Activated CD4-positive, alpha-beta T cell treated with anti-CD3 and anti-CD28 coated beads, Interleukin-2, amount 50 U/mL, for 1 hour (primary cell): Measurements from ENCODE around the gene KIAA0513.

Experiments used
- DNase-seq: peaks from one replicate; pipeline ENCODE4 v3.0.0-alpha.2; 2020

KIAA0513 gene

DNA sequence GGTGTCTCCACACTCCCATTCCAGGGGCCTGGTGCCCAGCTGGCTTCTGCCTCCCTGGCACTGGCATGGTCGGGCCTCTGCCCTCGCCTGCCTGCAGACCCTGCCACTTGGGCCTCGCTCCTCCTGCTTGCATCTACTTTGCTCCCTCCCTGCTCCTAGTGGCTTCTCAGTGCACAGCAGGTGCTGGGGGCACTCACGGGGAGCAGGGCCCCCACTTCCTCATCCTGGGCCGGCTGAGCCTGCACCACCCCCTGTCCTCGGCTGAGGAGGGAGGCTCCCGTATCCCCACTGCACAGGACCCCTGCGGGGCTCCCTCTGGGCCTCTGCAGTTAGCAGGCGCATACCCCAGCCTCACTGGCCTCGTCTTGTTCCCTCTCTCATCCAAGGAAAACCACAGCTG is 49.4 kb downstream of the KIAA0513 start:
- DNase-seq = no peak

DNA sequence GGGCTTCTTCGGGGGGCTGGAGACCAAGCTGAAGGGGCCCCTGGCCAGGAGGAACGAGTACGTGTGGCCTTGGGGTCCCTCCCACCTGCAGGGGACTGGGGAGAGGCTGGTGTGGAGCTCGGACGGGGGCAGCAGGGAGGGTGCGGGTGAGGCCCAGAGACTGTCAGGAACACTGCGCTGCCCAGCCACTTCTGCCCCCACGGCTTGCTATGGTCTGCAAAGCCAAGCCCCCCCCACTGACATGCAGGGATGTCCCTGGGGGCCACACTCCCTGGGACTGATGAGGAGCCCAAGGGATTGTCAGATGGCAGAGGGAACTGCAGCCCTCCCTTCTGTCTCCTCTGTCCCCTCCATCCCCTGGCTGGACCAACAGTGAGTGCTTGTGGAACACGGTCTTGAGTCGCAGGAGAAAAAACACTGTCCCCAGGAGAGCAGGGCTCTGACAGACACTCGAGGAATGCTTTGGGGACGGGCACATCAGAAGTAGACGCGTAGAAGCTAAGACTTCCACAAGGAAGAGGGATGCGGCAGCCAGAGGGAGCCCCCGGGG is 50.1 kb downstream of the KIAA0513 start:
- DNase-seq = no peak

DNA sequence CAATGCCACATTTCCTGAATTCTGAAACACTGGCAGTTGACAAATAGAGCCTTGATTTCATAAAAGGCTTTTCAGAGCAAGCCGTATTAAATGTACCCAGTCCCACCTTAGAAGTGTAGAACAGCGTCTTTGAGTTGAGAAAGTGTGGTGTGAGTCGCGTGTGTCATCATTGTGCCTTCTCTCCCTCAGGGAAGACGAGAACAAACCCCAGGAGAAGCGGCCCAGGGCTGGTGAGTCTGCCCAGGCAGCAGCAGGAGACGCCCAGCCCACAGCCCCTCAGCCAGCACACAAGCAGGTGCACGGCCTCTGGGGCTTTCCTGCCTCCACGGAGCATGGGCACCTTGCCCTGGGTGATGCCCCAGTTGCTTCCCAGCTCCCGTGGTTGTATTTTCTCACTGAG is 50.6 kb downstream of the KIAA0513 start:
- DNase-seq = no peak

DNA sequence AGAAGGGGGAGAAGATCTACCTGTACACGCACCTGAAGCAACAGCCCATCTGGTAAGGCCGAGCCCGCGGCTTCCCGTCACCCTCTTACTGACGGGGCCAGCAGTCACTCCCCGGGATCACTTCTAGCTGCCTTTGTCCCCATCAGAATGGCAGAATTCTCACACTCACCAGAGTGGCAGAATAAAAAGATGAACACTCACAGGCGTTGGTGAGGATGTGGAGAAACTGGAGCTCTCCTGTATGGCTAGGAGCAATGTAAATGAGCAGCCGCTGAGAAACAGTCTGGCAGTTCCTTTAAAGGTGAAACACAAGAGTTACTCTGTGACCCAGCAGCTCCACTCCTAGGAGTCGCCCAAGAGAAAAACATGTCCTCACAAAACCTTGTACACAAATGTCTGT is 51.4 kb downstream of the KIAA0513 start:
- DNase-seq = no peak

DNA sequence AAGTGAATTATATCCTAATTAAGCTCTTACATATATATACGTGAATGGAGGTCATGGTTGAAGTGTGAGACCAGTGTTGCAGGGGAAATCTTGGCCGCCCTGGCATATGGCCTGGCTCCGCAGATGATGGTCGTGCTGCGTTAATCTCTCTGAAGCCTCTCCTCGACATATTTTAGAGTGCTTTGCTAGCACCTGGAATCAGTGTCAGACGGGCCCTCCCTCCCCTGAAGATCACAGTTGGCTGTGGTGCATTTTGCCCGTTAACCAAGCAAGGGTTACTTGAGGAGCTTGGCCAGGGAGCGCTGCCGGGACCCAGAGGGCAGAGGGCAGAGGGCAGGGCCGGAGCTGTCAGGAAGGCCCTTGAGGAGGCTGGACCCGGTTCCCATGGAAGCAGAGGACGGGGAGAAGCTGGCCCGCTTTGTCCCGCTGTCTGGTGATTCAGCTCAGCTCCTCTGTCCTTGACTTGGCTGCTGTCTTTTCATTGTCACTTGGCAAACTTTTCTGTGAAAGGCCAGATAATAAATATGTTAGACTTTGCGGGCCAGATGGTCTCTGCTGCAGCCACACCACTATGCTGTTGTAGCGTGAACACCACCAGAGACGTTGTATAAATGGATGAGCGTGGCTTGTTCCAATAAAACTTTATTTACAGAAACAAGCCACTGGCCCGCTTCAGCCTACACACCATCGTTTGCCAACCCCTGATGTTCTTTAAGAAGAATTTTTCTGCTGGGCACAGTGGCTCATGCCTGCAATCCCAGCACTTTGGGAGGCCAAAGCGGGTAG is 52.4 kb downstream of the KIAA0513 start:
- no peak for DNase-seq

DNA sequence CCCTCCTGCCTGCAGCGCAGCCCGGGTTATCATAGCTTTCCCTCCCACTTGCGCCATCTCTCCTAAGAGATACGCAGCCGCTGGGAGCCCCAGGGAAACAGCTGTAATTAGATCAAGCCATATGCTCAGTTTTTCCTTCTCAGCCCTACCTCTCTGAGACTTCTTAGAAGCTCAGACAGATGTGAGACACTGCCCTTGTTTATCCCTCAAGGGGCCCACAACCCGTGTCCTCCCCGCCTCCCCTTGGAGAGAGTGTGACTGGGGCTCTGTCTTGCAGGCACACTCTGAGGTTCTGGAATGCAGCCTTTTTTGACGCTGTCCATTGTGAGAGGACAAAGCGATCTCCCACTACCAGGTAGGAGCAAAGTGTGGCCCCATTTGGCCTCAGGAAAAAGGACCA is 53.4 kb downstream of the KIAA0513 start:
- DNase-seq = no peak

DNA sequence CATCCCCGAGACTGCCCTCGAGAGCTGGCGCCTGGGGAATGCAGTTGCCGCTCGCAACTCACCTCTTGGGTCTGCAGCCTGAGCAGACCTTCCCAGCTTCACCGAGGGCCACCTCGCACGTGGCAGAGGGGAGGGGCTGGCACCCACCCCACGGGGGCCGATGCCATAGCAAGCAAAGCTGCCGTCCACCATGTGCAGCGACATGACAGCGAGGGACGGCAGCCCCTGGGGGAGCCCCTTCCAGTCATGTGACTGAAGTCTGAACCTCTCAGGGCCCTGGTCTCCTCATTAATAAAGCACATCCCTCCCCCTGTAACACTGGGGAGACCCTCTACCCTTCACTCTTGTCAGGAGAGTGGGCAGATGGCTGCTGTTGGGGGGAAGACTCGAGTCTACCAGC is 54.2 kb downstream of the KIAA0513 start:
- no peak for DNase-seq

DNA sequence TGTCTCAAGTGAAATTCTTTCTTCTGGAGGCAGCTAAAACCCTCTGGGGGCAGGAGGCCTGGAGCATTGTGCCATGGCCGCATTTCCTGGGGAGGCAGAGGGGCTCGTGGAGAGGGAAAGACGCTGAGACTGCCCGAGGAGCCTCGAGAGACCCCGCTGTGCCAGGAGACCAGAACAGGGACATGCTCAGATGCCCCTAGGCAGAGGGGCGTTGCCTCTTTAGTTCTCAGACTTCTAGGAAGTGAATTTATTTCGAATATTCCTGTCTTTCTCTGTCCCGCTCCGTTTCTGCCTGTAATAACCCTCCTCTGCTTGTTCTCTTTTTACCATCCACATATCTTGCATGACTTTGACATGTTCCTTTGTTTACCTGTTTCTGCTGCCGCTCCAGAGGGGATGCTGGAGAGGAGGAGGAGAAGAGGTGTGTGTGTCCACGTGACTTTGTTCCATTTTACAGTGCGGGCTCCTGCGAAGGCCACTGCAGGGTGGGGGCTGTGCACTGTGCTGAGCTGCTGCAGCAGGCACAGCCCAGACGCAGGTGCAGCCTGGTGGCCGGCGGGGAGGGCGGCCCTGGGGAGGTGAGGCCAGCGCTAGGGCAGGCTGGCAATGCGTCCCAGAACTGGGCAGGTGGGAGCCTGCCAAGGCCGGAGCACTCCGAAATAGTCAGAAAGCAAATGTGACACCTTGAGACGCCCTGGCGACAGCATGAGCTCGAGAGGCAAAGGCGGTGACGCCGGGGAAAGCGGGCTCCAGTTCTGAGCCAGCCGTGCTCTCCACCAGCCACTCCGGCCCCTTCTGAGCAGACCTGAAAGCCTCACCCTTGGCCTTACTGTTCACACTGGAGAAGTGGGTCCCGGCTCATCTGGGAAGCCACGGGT is 54.8 kb downstream of the KIAA0513 start:
- no peak for DNase-seq

DNA sequence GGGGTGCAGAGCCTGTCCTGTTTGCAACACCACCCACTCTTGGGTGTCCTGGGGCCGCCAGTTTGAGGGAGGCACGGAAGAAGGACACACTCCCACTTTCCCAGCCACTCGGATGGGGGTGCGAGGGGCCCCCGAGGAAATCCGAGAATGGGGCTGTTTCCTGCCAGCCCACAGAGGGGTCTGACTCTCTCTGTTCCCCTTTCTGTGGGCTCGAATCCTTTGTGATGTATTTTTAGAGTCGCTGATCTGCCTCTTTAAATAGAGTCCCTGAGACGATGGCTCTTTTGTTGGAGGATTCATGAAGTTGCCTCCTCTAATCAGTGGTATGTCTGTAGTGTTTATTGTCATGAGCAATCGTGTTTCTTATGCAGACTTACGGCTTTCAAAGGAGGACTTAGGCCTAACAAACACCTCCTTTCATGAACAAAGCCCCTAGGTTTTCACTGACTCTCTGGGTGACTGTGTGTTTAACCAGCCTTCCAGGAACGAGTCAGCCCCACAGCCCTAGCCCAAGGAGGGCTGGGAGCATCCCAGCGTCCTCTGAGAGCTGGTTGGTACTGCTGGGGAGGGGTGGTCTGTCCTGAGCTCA is 55.5 kb downstream of the KIAA0513 start:
- DNase-seq = no peak

DNA sequence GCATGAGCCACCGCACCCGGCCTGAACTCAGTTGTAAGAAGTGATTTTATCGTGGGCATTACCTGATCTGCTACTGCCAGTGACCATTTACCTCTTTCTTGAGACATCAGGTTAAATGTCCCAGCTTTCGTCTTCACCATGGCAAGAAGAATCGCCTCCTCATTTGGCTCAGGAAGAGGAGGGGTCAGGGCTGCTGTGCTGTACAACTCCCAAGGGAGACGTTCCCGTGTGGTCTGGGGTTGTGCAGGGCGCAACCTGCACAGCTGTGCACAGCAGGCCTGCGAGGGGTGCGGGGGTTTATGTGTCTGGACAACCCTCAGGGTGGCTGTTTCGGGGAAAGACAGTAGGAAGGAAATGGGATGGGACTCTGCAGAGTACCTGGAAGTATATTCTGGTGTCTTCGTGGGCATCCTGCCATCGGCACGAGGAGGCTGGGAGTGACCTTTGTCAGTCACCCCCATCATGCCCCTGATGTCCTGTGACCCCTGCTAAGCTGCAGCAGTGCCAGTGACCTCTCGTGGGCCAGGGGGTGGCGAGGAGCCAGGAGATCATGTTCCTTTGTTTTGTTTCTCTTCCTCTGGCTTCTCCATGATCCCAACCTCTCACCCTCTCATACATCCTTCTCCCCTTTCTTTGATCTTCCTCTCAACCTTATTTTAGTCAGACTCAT is 57.4 kb downstream of the KIAA0513 start:
- DNase-seq = no peak

DNA sequence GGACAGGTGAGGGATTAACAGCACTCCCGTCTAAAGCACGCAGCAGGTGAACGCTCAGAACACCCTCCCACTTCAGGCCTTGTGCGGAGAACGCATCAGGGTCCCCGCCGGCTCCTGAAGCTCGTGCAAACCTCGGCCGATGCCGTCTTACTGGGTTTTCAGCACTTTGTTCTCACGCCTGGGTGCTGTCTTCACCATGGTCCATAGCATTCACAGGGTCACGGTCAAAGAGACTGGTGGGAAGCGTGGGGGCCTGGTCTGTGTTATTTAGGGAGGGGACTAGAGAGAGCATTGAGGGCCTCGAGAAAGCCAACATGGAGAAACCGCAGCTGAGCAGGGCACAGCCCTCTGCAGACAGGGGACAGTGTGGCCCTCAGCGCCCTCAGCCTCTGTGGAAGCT is 58.1 kb downstream of the KIAA0513 start:
- DNase-seq = no peak

DNA sequence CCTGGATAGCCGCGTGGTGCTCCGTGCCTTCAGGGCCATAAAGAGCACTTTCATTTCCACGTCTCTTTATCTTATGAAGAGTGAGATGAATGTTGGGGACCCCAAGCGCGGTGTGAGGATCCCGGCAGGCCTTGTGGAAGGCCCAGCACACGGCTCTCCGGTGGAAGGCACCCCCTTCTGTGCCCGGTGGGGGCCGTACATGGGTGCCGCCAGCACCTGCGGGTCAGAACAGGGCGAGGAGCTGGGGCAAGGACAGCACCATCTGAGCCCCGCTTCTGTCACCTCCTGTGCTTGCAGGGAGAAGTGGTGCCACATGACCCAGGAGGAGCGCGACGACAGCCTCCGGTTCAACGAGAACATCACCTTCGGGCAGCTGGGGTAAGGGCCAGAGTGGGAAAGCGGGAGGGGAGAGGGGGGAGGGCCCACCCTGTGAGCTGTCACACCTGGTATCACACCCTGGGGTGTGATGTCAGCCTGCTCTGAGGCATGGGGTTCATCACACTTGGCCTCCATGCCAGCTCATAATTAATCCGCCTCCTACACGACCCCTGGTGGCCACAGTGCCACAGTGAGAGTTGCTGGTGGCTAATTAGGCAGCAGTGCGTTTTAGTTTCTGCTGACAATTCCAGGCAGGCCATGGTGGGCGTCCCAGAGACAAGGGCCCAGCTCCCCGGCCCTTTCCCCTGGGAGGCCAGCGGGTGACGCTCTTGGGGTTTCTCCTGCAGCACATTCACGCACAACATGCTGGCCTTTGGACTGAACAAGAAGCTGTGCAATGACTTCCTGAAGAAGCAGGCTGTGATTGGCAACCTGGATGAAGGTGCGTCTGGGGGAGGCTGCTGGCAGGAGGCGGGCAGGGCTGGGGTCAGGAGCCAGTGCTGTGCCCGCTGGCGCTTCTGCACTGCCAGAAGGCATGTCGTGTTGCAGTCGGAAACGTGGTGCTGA is 59.0 kb downstream of the KIAA0513 start:
- peak; percentile 79 for DNase-seq

DNA sequence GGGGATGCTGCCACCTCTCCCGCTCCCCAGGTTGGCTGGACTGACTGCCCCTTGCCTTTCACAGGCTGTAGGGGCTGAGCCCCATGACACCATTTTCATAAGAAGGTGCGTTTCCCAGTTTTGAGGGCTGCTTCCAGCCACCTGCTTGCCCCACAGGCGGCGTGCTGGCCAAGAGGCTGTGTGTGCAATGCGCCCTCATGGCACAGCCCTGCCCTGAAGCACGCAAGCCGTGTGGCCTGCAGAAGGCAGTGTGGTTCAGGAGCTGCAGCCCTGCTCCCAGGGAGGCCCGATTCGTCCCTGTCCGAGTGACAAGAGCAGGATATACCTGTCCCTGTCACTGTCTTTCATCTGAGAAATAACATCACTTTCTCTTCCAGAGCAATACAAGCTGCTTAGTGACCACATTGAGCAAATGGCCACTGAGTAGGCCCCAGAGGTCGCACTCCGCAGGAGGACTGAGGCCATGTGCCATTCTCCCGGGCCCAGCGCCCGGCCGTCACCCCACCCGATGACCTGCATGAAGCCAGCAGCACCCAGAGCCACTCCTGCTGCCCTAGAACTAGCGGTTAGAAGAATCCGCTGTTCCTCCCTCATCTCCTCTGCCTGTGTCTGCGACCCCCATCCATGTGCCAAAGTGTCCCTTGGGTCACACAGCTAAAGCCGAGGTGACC is 60.4 kb downstream of the KIAA0513 start:
- no peak for DNase-seq

DNA sequence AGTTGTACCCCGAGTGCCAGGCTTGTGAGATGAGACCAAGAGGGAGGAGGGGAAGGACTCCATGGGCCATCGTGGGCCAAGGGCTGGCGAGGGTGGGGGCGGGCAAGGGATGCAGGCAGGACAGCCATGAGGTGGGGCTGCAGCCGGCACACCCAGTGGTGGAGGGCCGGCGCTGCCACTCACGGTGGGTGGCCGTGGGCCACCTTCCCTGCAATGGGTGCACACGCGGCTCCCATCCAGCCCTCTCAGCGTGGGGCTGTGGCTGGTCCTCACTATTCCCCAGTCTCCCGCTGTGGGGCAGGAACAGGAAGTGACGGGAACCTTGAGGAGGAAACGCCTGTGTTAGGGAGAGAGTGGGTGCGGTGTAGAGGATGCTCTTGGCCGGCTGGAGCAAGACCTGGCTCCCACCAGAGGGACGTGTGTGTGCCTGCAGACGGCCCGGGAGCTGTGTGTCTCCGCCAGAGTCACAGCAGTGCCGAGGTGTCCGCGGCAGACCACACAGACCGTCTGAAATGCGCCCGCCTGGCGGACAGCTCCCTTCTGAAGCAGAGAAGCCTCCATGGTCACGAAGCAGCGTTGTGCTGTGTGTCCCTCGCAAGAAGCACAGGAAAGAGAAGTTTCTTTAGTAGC is 61.1 kb downstream of the KIAA0513 start:
- no peak for DNase-seq

DNA sequence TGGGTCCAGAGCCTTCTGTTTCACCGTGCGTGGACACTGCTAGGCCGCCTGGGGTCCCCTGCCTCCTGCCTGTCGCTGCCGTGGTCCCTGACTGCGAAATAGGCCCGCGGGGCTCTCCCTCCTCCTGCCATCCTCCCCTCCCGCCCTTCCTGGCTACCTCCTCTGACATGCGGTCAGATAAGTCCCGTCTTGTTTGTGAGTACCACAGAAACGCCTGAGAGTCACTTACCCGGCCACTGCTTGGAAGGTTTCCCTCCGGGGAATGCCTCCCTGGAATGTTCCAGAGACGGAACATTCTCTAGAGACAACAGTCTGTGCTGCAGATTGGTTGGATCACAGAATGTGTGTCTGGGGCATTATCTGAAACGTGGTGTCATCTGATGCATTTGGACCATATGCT is 61.9 kb downstream of the KIAA0513 start:
- DNase-seq = no peak

DNA sequence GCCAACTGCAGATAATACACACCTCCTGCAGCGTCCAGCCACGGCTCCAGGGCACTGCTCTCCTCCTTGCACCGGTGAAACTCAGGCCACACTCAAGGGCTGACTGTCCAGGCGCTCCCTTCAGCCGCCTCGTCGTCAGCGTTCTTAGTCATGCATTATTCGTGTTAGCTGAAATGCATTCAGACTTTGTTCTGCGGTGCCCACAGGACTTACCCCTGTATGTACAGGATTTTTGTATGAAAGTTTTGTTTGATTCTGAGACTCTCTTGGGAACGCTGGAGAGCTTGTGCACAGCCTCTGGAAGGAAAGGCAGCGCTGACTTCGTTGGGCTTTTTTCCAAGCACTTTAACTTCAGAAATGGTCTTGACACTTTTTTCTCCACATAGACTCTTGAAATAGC is 62.6 kb downstream of the KIAA0513 start:
- no peak for DNase-seq

DNA sequence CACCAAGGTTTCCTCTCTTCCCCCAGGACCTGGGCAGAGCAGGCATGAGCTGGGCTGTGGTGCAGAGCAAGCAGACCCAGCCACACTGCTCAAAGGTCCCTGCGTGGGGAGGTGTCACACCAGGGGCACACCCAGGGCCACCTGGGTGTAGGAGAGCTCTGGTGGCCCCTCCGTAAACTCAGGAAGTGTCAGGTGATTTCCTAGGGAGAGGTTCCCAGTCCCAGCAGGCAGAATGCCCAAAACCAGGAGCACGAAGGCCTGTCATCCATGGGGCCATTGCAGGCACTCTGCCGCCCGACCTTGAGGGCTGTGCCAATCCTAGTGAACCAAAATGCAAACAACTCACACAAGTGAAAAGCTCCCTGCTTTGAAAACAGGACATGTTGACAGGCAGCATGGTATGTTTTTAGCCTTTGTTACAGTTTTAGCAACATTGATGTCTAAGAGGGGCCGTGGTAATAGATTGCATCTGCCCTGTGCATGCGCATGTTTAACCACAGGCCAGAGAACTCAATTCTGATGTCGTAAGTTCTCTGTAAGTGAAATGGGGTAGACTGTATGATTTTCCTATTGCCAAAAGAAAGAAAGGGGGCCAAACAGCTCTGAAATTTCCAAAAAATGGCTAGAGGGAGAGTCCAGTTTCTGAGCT is 63.4 kb downstream of the KIAA0513 start:
- DNase-seq = no peak

DNA sequence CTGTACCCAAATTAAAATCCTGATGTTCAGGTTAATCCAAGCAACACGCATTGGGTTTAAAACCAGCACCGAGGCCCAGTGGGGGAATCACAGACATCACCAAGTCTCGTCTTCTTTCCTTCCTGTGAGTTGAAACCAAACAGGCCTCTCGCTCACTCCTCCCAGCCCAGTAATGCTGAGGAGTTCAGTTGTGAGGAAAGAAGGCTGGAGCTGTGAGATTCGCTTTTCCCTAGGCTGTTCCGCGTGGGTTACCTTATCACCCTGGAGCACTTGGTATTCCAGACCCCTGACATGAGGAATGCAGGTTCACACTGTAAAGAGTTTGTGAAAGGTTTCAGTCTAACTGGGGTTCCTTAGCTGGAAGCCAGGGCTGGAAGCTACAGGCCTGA is 63.9 kb downstream of the KIAA0513 start:
- no peak for DNase-seq

DNA sequence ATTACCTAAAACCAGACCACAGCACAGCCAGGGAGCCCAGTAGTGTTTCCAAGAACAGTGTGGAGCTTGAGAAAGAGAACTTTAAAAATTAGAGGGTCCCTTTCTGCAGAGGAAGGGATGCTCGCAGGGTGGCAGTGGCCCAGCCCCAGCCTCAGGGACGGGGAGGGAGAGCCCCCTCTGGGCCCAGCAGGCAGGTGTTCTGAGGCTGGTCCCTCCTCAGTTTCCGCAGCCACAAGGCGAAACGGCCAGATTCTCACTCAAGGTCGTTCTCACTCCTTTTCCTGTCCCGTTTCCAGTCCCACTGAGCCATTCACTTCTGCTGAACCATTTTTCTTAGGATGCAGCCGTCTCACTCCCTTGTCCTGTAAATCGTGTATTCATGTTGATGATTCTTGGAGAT is 64.7 kb downstream of the KIAA0513 start:
- DNase-seq = no peak

DNA sequence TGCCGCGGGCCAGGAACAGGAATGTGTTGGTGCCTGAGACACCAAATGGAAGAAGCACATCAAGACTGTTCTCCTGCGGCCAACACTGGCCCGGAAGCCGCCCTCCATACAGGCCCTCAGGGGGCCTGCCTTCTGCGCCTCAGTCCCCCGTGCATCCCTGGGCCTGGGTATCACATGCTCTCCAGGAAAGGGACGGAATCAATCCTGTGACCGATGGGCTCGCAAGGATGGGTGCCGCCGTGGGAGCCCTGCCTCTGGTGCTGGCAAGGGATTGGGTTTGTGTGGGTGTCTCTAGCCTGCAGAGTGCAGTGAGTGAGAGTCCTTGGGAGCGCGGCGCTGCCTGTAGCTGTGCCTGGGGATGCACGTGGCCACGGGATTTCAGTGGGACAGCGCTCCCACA is 65.3 kb downstream of the KIAA0513 start:
- no peak for DNase-seq
